IMR-90 (cell line): Measurements from ENCODE around the gene LMBRD2. TPM values are rescaled to one million over a fixed set of nuclear protein-coding genes. Genes with fewer than 3 reads are reported as not detected.
A peak's percentile ranks its signal among the peaks of the same experiment; 100 is the strongest.

ENCODE experiments used
- ATAC-seq: fragments of 200-7000 bp; cut with Tn5 transposase; 2 replicates; pipeline ENCODE4 v1.9.1; 2020; ENCODE audit warnings: low read depth, mild to moderate bottlenecking, moderate library complexity
- BruUV-seq: library from RNA; stranded (reverse); fragments of 400-500 nt; replicated peaks from 2 replicates; lab custom pipeline; 2021; lab: Mats Ljungman, UMichigan
- CTCF ChIA-PET: fragments of 300-600 bp; formaldehyde crosslinking; extraction: SDS; loops from one replicate; lab custom pipeline; 2021; ENCODE audit warnings: antibody characterized with exemption; lab: Yijun Ruan, JAX
- POLR2A ChIA-PET: fragments of 300-600 bp; sonication (Branson Sonifier 250); formaldehyde crosslinking; loops from one replicate; lab custom pipeline; 2022; ENCODE audit warnings: antibody characterized with exemption; ENCODE audit not compliant: unreplicated experiment; lab: Charles Lee
- DNase-seq: peaks from one replicate; pipeline ENCODE4 v3.0.0; 2013
- H2AFZ ChIP-seq: replicated peaks from 2 replicates; pipeline ENCODE3; 2013; ENCODE audit warnings: low read length, mild to moderate bottlenecking; ENCODE audit not compliant: poor library complexity
- H2AK5ac ChIP-seq: 2 replicates; pipeline ENCODE4 v1.6.1; 2013; ENCODE audit warnings: low read depth, low read length, inconsistent platforms
- H2AK9ac ChIP-seq: replicated peaks from 2 replicates; pipeline ENCODE3; 2013; ENCODE audit warnings: mild to moderate bottlenecking, low read depth, low read length, moderate library complexity; ENCODE audit not compliant: poor library complexity
- H2BK120ac ChIP-seq: 2 replicates; pipeline ENCODE4 v1.6.1; 2013; ENCODE audit warnings: low read depth, low read length, inconsistent platforms
- H2BK15ac ChIP-seq: 3 replicates; pipeline ENCODE4 v1.6.1; 2013; ENCODE audit warnings: low read depth, low read length, inconsistent platforms
- H2BK20ac ChIP-seq: 2 replicates; pipeline ENCODE4 v1.6.1; 2013; ENCODE audit warnings: low read depth, mild to moderate bottlenecking, inconsistent platforms, low read length, moderate library complexity
- H2BK5ac ChIP-seq: 2 replicates; pipeline ENCODE4 v1.6.1; 2013; ENCODE audit warnings: mild to moderate bottlenecking, low read depth, low read length, inconsistent platforms; ENCODE audit not compliant: poor library complexity, severe bottlenecking
- H3K14ac ChIP-seq: replicated peaks from 2 replicates; pipeline ENCODE4 v1.6.1; 2013; ENCODE audit warnings: low read depth, low read length, inconsistent platforms
- H3K18ac ChIP-seq: 2 replicates; pipeline ENCODE4 v1.6.1; 2013; ENCODE audit warnings: low read depth, low read length, control low read depth
- H3K23ac ChIP-seq: 2 replicates; pipeline ENCODE4 v1.6.1; 2013; ENCODE audit warnings: low read depth, low read length, inconsistent platforms
- H3K27ac ChIP-seq: 2 replicates; pipeline ENCODE4 v1.5.1; 2013; ENCODE audit warnings: mild to moderate bottlenecking, control low read depth, low read length; ENCODE audit not compliant: insufficient read depth
- H3K27me3 ChIP-seq: 2 replicates; pipeline ENCODE4 v1.6.1; 2013; ENCODE audit warnings: low read length; ENCODE audit not compliant: control insufficient read depth, insufficient read depth
- H3K36me3 ChIP-seq: 2 replicates; pipeline ENCODE4 v1.6.1; 2013; ENCODE audit warnings: low read length, mixed read lengths; ENCODE audit not compliant: control insufficient read depth, insufficient read depth
- H3K4ac ChIP-seq: 2 replicates; pipeline ENCODE4 v1.6.1; 2013; ENCODE audit warnings: low read depth, low read length, inconsistent platforms
- H3K4me1 ChIP-seq: 2 replicates; pipeline ENCODE4 v1.6.1; 2013; ENCODE audit warnings: low read length, mixed read lengths; ENCODE audit not compliant: control insufficient read depth, insufficient read depth
- H3K4me2 ChIP-seq: 2 replicates; pipeline ENCODE4 v1.6.1; 2013; ENCODE audit warnings: low read depth, mild to moderate bottlenecking, control low read depth, low read length, moderate library complexity
- H3K4me3 ChIP-seq: 2 replicates; pipeline ENCODE4 v1.5.1; 2013; ENCODE audit warnings: low read depth, mild to moderate bottlenecking, control low read depth, low read length, moderate library complexity; ENCODE audit not compliant: insufficient read depth
- H3K56ac ChIP-seq: 2 replicates; pipeline ENCODE4 v1.6.1; 2013; ENCODE audit warnings: low read length, inconsistent platforms; ENCODE audit not compliant: insufficient read depth; ENCODE audit errors: extremely low read depth
- H3K79me1 ChIP-seq, 2 experiments: 2 replicates each; pipeline ENCODE4 v1.6.1; 2013; ENCODE audit warnings: low read length in 2 of 2, inconsistent platforms in 1 of 2, low read depth in 1 of 2
- H3K9ac ChIP-seq: 2 replicates; pipeline ENCODE4 v1.6.1; 2013; ENCODE audit warnings: low read depth, low read length, control low read depth
- H3K9me1 ChIP-seq: 2 replicates; pipeline ENCODE4 v1.6.1; 2013; ENCODE audit warnings: low read length, inconsistent platforms; ENCODE audit not compliant: insufficient read depth
- H3K9me3 ChIP-seq: 2 replicates; pipeline ENCODE4 v1.6.1; 2013; ENCODE audit warnings: low read length; ENCODE audit not compliant: control insufficient read depth, insufficient read depth
- H4K20me1 ChIP-seq: 2 replicates; pipeline ENCODE4 v1.6.1; 2013; ENCODE audit warnings: low read length, inconsistent platforms; ENCODE audit not compliant: insufficient read depth
- H4K5ac ChIP-seq: 2 replicates; pipeline ENCODE4 v1.6.1; 2013; ENCODE audit warnings: mild to moderate bottlenecking, low read depth, low read length, control low read depth
- H4K8ac ChIP-seq, 2 experiments: 2 replicates each; pipeline ENCODE4 v1.6.1; 2013; ENCODE audit warnings: low read depth in 2 of 2, low read length in 2 of 2, control low read depth in 1 of 2, inconsistent platforms in 1 of 2
- H4K91ac ChIP-seq: 2 replicates; pipeline ENCODE4 v1.6.1; 2013; ENCODE audit warnings: low read depth, low read length, inconsistent platforms; ENCODE audit not compliant: insufficient read depth
- RAD21 ChIP-seq: IDR thresholded peaks from 2 replicates; pipeline ENCODE4 v1.6.1; 2012; ENCODE audit warnings: low read length, improper control_type of control experiment
- WGBS, 2 experiments: methylation state at CpG; one replicate each; pipeline versions ENCODE4 v1.1.5 to v1.1.7; 2013; ENCODE audit warnings: missing lambda C conversion rate in 2 of 2; ENCODE audit not compliant: insufficient read length in 1 of 2; ENCODE audit errors: extremely low coverage in 2 of 2; 5-methylcytosine and 5-hydroxymethylcytosine counted together
- dilution Hi-C: fragments of 300-500 bp; cut with HindIII; formaldehyde crosslinking; loops from one replicate; pipeline ENCODE4 v1.14.3; 2018; ENCODE audit warnings: low sequenced_read_pairs; ENCODE audit not compliant: unreplicated experiment
- in situ Hi-C: fragments of 300-500 bp; cut with MboI; formaldehyde crosslinking; loops from 3 replicates; pipeline ENCODE4 v1.14.3; 2019; ENCODE audit warnings: low sequenced_read_pairs, inconsistent platforms, mixed read lengths
- intact Hi-C: fragments of 100-400 bp; cut with micrococcal nuclease; formaldehyde crosslinking; loops from 2 replicates; pipeline ENCODE4 v1.10.0; 2022
- polyA plus RNA-seq, 3 experiments: library from polyadenylated mRNA; depleted of rRNA; stranded (reverse); fragments of >200 nt; gene quantifications; 2 replicates each; pipeline ENCODE4 v1.2.3, GENCODE V29; 2012; ENCODE audit warnings: low replicate concordance in 1 of 3
- total RNA-seq: library from RNA; depleted of rRNA; stranded (reverse); fragments of >200 nt; gene quantifications from 2 replicates; pipeline ENCODE4 v1.2.3, GENCODE V29; 2012
- TF ChIP-seq, protein P1 (sequence below): conservative IDR thresholded peaks from 2 replicates; pipeline ENCODE4 v1.5.1; 2012; ENCODE audit warnings: mild to moderate bottlenecking, low read depth, low read length, improper control_type of control experiment

Gene LMBRD2
- total and polyA plus RNA-seq, 2 of the 4 experiments (the other 2 are of a cell fraction), result 1.8 to 5.2 TPM

DNA sequence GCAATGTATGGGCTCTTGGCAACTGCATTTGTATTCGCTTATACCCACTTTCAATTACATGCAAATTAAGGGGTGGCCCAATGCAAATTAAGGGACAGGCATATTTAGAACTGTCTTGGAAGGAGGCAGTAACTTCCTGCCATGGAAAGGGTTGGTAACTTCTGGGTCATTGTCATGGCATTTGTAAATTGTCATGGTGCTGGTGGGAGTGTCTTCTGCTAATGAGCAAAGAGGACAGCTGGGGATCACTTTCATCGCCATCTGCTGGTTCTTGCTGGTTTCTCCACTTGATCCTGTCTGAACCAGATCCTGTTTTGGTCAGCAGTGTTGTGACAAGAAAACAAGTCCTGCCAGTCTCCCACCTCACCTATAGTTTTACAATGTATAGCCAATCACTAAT is 61.7 kb downstream of the LMBRD2 start:
- Histone ChIP-seq H2BK120ac (no peak overlapping the region), H3K27ac (no peak overlapping the region), H4K5ac (no peak overlapping the region), H3K4me2 (no peak overlapping the region), H2BK5ac (no peak overlapping the region), H2BK20ac (no peak overlapping the region), H2AFZ (no peak overlapping the region), H3K18ac (no peak overlapping the region), H4K20me1 (no peaks in the 10 kb centered on the region), H3K56ac (no peak overlapping the region), H3K14ac (no peak overlapping the region), H3K4ac (no peak overlapping the region), H4K8ac (no peak overlapping the region), H3K4me3 (no peak overlapping the region), H2AK9ac (no peak overlapping the region), H2AK5ac (no peak overlapping the region), H3K9ac (no peak overlapping the region), H3K9me3 (no peaks in the 10 kb centered on the region), H4K91ac (no peak overlapping the region), H3K23ac (no peak overlapping the region), H3K27me3 (no peaks in the 10 kb centered on the region; the same call in 1 of the 2 replicates), H3K36me3 (no peaks in the 10 kb centered on the region), H3K79me1 (no peaks in the 10 kb centered on the region), H2BK15ac (no peak overlapping the region), H3K4me1 (no peaks in the 10 kb centered on the region), H3K9me1 (no peaks in the 10 kb centered on the region)
- DNase-seq (peak; percentile 17), ATAC-seq (peak; percentile 72)
- intact Hi-C loops, result no loop called here
- TF ChIP-seq RAD21, result no peak
- TF ChIP-seq, protein P1, sequence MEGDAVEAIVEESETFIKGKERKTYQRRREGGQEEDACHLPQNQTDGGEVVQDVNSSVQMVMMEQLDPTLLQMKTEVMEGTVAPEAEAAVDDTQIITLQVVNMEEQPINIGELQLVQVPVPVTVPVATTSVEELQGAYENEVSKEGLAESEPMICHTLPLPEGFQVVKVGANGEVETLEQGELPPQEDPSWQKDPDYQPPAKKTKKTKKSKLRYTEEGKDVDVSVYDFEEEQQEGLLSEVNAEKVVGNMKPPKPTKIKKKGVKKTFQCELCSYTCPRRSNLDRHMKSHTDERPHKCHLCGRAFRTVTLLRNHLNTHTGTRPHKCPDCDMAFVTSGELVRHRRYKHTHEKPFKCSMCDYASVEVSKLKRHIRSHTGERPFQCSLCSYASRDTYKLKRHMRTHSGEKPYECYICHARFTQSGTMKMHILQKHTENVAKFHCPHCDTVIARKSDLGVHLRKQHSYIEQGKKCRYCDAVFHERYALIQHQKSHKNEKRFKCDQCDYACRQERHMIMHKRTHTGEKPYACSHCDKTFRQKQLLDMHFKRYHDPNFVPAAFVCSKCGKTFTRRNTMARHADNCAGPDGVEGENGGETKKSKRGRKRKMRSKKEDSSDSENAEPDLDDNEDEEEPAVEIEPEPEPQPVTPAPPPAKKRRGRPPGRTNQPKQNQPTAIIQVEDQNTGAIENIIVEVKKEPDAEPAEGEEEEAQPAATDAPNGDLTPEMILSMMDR, result peak; percentile 21; the same call in 1 of the 2 replicates
- in situ Hi-C loops, result no loop called here
- no TSS peak for BruUV-seq
- POLR2A ChIA-PET, result no interaction called here
- WGBS, 2 experiments, result no CpG with 5 or more reads among the region's 2 CpGs
- CTCF ChIA-PET, result interaction anchor here (3.2 kb wide), 1 partner anchor 12 kb away, joined by 17 read pairs; no protein-coding TSS in a partner anchor
- dilution Hi-C loops, result no loop called here
